ENCODE data around the gene MAST4.

MAST4 gene

GRCh38 chr5:66697796-66698564 is 101.8 kb downstream of the MAST4 start:
- DNase-seq (ENCODE audit: low read depth in 2 of 3, low spot score in 1 of 3): no peak

GRCh38 chr5:66701244-66701643 is 105.1 kb downstream of the MAST4 start:
- no peak for DNase-seq (ENCODE audit: low read depth in 2 of 3, low spot score in 1 of 3)

- no peak for DNase-seq (ENCODE audit: low read depth in 2 of 3, low spot score in 1 of 3)
These were observed 106.2 kb downstream of the MAST4 start for GRCh38 chr5:66702426-66702825.

- no peak for DNase-seq (ENCODE audit: low read depth in 2 of 3, low spot score in 1 of 3)
These were observed 108.7 kb downstream of the MAST4 start for GRCh38 chr5:66704790-66705425.

- no peak for DNase-seq (ENCODE audit: low read depth in 2 of 3, low spot score in 1 of 3)
These were observed 112.2 kb downstream of the MAST4 start for GRCh38 chr5:66708368-66708767.

- DNase-seq (ENCODE audit: low read depth in 2 of 3, low spot score in 1 of 3): no peak
These were observed 114.4 kb downstream of the MAST4 start for GRCh38 chr5:66710557-66711088.

- no peak for DNase-seq (ENCODE audit: low read depth in 2 of 3, low spot score in 1 of 3)
These were observed 117.8 kb downstream of the MAST4 start for GRCh38 chr5:66713998-66714397.

- no peak for DNase-seq (ENCODE audit: low read depth in 2 of 3, low spot score in 1 of 3)
These were observed 121.5 kb downstream of the MAST4 start for GRCh38 chr5:66717455-66718373.

GRCh38 chr5:66718374-66719002 is 122.3 kb downstream of the MAST4 start:
- DNase-seq (ENCODE audit: low read depth in 2 of 3, low spot score in 1 of 3): no peak

GRCh38 chr5:66720780-66721179 is 124.6 kb downstream of the MAST4 start:
- no peak for DNase-seq (ENCODE audit: low read depth in 2 of 3, low spot score in 1 of 3)

- DNase-seq (ENCODE audit: low read depth in 2 of 3, low spot score in 1 of 3): no peak
These were observed 126.5 kb downstream of the MAST4 start for GRCh38 chr5:66722686-66723085.

- no peak for DNase-seq (ENCODE audit: low read depth in 2 of 3, low spot score in 1 of 3)
These were observed 128.4 kb downstream of the MAST4 start for GRCh38 chr5:66724349-66725139.

GRCh38 chr5:66727630-66728029 is 131.4 kb downstream of the MAST4 start:
- no peak for DNase-seq (ENCODE audit: low read depth in 2 of 3, low spot score in 1 of 3)

- DNase-seq (ENCODE audit: low read depth in 2 of 3, low spot score in 1 of 3): no peak
These were observed 131.9 kb downstream of the MAST4 start for GRCh38 chr5:66728049-66728448.

- no peak for DNase-seq (ENCODE audit: low read depth in 2 of 3, low spot score in 1 of 3)
These were observed 140.9 kb downstream of the MAST4 start for GRCh38 chr5:66737096-66737495.

GRCh38 chr5:66738136-66738535 is 141.9 kb downstream of the MAST4 start:
- DNase-seq (ENCODE audit: low read depth in 2 of 3, low spot score in 1 of 3): no peak

GRCh38 chr5:66739021-66739420 is 142.8 kb downstream of the MAST4 start:
- no peak for DNase-seq (ENCODE audit: low read depth in 2 of 3, low spot score in 1 of 3)

- DNase-seq (ENCODE audit: low read depth in 2 of 3, low spot score in 1 of 3): no peak
These were observed 143.8 kb downstream of the MAST4 start for GRCh38 chr5:66739951-66740350.

- no peak for DNase-seq (ENCODE audit: low read depth in 2 of 3, low spot score in 1 of 3)
These were observed 145.2 kb downstream of the MAST4 start for GRCh38 chr5:66741394-66741793.

Measured in stimulated activated CD4-positive, alpha-beta T cell treated with anti-CD3 and anti-CD28 coated beads, Interleukin-12 subunit alpha, Interleukin-12 subunit beta, amount 100 ng/mL, for 48 hours (primary cell).